Measurements from ENCODE around the gene SLC15A3.

The SLC15A3 gene

GRCh38 chr11:60927061-60927592, 24.8 kb downstream of the SLC15A3 start:
- Histone ChIP-seq H3K36me3 (replicated peaks) (peaks cover 12% of the 10 kb centered on the region), H3K27me3 (replicated peaks) (no peaks in the 10 kb centered on the region), H3K27ac (no peak overlapping the region)

GRCh38 chr11:60926500-60926899, 25.5 kb downstream of the SLC15A3 start:
- no peak for TF ChIP-seq CTCF (IDR thresholded peaks at IDR 0.05; ENCODE audit: low read depth, low read length, missing control alignments)
- Histone ChIP-seq H3K27ac (no peak overlapping the region), H3K4me3 (ENCODE audit: low read depth, low read length) (no peak overlapping the region), H3K27me3 (replicated peaks) (no peaks in the 10 kb centered on the region), H3K36me3 (replicated peaks) (peaks cover 17% of the 10 kb centered on the region)
- no peak for DNase-seq
- in situ Hi-C loops (cut with HindIII; ENCODE audit: low pct_ligation_motif_present, low sequenced_read_pairs) = no loop called here

More at GRCh38 chr11:60927061-60927592, 24.8 kb downstream of the SLC15A3 start:
- H3K4me3 ChIP-seq (ENCODE audit: low read depth, low read length) = no peak overlapping the region
- in situ Hi-C loops (cut with HindIII; ENCODE audit: low pct_ligation_motif_present, low sequenced_read_pairs) = no loop called here
- no peak for DNase-seq
- TF ChIP-seq CTCF (IDR thresholded peaks at IDR 0.05; ENCODE audit: low read depth, low read length, missing control alignments) = no peak

- no peak for TF ChIP-seq CTCF (IDR thresholded peaks at IDR 0.05; ENCODE audit: low read depth, low read length, missing control alignments)
- Histone ChIP-seq H3K36me3 (replicated peaks) (peaks cover 15% of the 10 kb centered on the region), H3K27ac (no peak overlapping the region), H3K27me3 (replicated peaks) (no peaks in the 10 kb centered on the region), H3K4me3 (ENCODE audit: low read depth, low read length) (no peak overlapping the region)
- in situ Hi-C loops (cut with HindIII; ENCODE audit: low pct_ligation_motif_present, low sequenced_read_pairs) = no loop called here
- DNase-seq = peak; percentile 18
Measured at GRCh38 chr11:60925868-60926267, 26.1 kb downstream of the SLC15A3 start.

- H3K27me3 ChIP-seq (replicated peaks) = no peaks in the 10 kb centered on the region
- no peak for DNase-seq
- in situ Hi-C loops (cut with HindIII; ENCODE audit: low pct_ligation_motif_present, low sequenced_read_pairs) = no loop called here
- peaks cover 20% of the 10 kb centered on the region for H3K36me3 ChIP-seq (replicated peaks)
- no peak overlapping the region for H3K27ac ChIP-seq
- H3K4me3 ChIP-seq (ENCODE audit: low read depth, low read length) = peak overlapping the region; percentile 66
- no peak for TF ChIP-seq CTCF (IDR thresholded peaks at IDR 0.05; ENCODE audit: low read depth, low read length, missing control alignments)
Measured at GRCh38 chr11:60924906-60925853, 26.8 kb downstream of the SLC15A3 start.

- Histone ChIP-seq H3K36me3 (replicated peaks) (peaks cover 25% of the 10 kb centered on the region), H3K27ac (no peak within 1 kb of the TSS), H3K4me3 (ENCODE audit: low read depth, low read length) (peak within 1 kb of the TSS; percentile 66), H3K27me3 (replicated peaks) (no peaks in the 10 kb centered on the region)
- in situ Hi-C loops (cut with HindIII; ENCODE audit: low pct_ligation_motif_present, low sequenced_read_pairs) = no loop called here
- TF ChIP-seq CTCF (IDR thresholded peaks at IDR 0.05; ENCODE audit: low read depth, low read length, missing control alignments) = no peak
- peak; percentile 62 for DNase-seq
Measured at GRCh38 chr11:60924110-60924905, 27.7 kb downstream of the SLC15A3 start, which contains the start of gene TMEM132A. Gene TMEM132A (plus strand): TSS chr11:60924460. CDS start chr11:60924634, 174 bp downstream.

Measured in brain microvascular endothelial cell (primary cell).